ENCODE measurements around the gene SLC22A3. TPM values are rescaled to one million over a fixed set of nuclear protein-coding genes. Genes with fewer than 3 reads are reported as not detected.

Gene SLC22A3
- total and polyA plus RNA-seq, 11 donors = 0.45 to 3.0 (median 0.75) TPM

- Histone ChIP-seq H3K4me3 (no peak overlapping the region), H3K27ac (peak overlapping the region; percentile 7 to 72 (median 42)), H3K27me3 (peaks cover 0 to under 1% (median 0%) of the 10 kb centered on the region in 9 donors), H3K9me3 (no peaks in the 10 kb centered on the region), H3K4me1 (peaks cover 0 to 48% (median 23%) of the 10 kb centered on the region in 12 donors), H3K36me3 (no peaks in the 10 kb centered on the region)
- ATAC-seq (no peak), DNase-seq (no peak)
- TF ChIP-seq POLR2A (IDR thresholded peaks at IDR 0.05) (no peak), CTCF (IDR thresholded peaks at IDR 0.05) (no peak)
- 69 to 79% (median 75%) methylated on average over 8 of the region's 8 CpGs for WGBS, 4 donors
- intact Hi-C loops (cut with DNase I) = no loop called here
Observed at GRCh38 chr6:160431791-160432404, 83.7 kb downstream of the SLC22A3 start.

- no peak for ATAC-seq
- 54 to 72% (median 65%) methylated on average over 4 of the region's 4 CpGs for WGBS, 4 donors
- H3K4me3 ChIP-seq = no peak overlapping the region
- intact Hi-C loops (cut with DNase I) = no loop called here
- no peaks in the 10 kb centered on the region for H3K36me3 ChIP-seq
- TF ChIP-seq CTCF (IDR thresholded peaks at IDR 0.05) (no peak), POLR2A (IDR thresholded peaks at IDR 0.05) (no peak)
- no peak for DNase-seq
- H3K9me3 ChIP-seq = no peaks in the 10 kb centered on the region
- no peak overlapping the region for H3K27ac ChIP-seq
- peaks cover 0 to 5% (median 0%) of the 10 kb centered on the region in 9 donors for H3K27me3 ChIP-seq
- peaks cover 0 to 14% (median 7%) of the 10 kb centered on the region in 12 donors for H3K4me1 ChIP-seq
Observed at GRCh38 chr6:160435935-160436334, 87.8 kb downstream of the SLC22A3 start.

- TF ChIP-seq POLR2A (IDR thresholded peaks at IDR 0.05) (no peak), CTCF (IDR thresholded peaks at IDR 0.05) (no peak)
- 79 to 92% (median 90%) methylated on average over 5 of the region's 5 CpGs for WGBS, 4 donors
- Histone ChIP-seq H3K4me1 (peaks cover 0 to 2% (median 0%) of the 10 kb centered on the region in 12 donors), H3K9me3 (no peaks in the 10 kb centered on the region), H3K36me3 (no peaks in the 10 kb centered on the region), H3K4me3 (no peak overlapping the region), H3K27ac (no peak overlapping the region), H3K27me3 (peaks cover 0 to 5% (median 0%) of the 10 kb centered on the region in 9 donors)
- DNase-seq (no peak), ATAC-seq (no peak)
- intact Hi-C loops (cut with DNase I) = no loop called here
Observed at GRCh38 chr6:160437154-160437553, 89.0 kb downstream of the SLC22A3 start.

- ATAC-seq (no peak), DNase-seq (no peak)
- H3K27ac ChIP-seq = no peak overlapping the region
- no peak for TF ChIP-seq CTCF (IDR thresholded peaks at IDR 0.05)
- TF ChIP-seq POLR2A (IDR thresholded peaks at IDR 0.05) = no peak
- H3K36me3 ChIP-seq = no peaks in the 10 kb centered on the region
- no peaks in the 10 kb centered on the region for H3K4me1 ChIP-seq
- intact Hi-C loops (cut with DNase I) = no loop called here
- H3K4me3 ChIP-seq = no peak overlapping the region
- WGBS, 4 donors = 77 to 84% (median 82%) methylated on average over 4 of the region's 4 CpGs
- H3K27me3 ChIP-seq = peaks cover 0 to 5% (median 0%) of the 10 kb centered on the region in 9 donors
- H3K9me3 ChIP-seq = no peaks in the 10 kb centered on the region
Observed at GRCh38 chr6:160437775-160438174, 89.6 kb downstream of the SLC22A3 start.
